Thoracic aorta (tissue), 2 donors: Measurements from ENCODE around the gene CCM2L. TPM values are rescaled to one million over a fixed set of nuclear protein-coding genes. Genes with fewer than 3 reads are reported as not detected.

ENCODE experiments used
- ATAC-seq: fragments of 150-250 bp; one replicate; pipeline ENCODE4 v1.8.0; 2017; ENCODE audit warnings: low read depth; ENCODE audit not compliant: insufficient number of reproducible peaks, low FRiP score
- DNase-seq: peaks from one replicate; pipeline ENCODE4 v3.0.0-alpha.2; 2020; ENCODE audit warnings: low spot score
- H3K27ac ChIP-seq, 2 donors: fragments of 200-600 bp; sonication (generic); 1 replicate in 1 of 2; 2 replicates in 1 of 2; pipeline ENCODE4 v1.5.1; 2016; ENCODE audit warnings: mild to moderate bottlenecking in 2 of 2, moderate library complexity in 2 of 2
- H3K27me3 ChIP-seq: fragments of 200-600 bp; sonication (generic); replicated peaks from 2 replicates; pipeline ENCODE4 v1.6.0; 2016; ENCODE audit warnings: mild to moderate bottlenecking; ENCODE audit not compliant: insufficient read depth
- H3K36me3 ChIP-seq: fragments of 200-600 bp; sonication (generic); one replicate; pipeline ENCODE4 v1.5.1; 2016
- H3K4me1 ChIP-seq, 2 donors: fragments of 200-600 bp; sonication (generic); 1 replicate in 1 of 2; 2 replicates in 1 of 2; pipeline versions ENCODE4 v1.5.1 to v1.6.0; 2016; ENCODE audit warnings: low read depth in 2 of 2, mild to moderate bottlenecking in 1 of 2; ENCODE audit not compliant: control insufficient read depth in 1 of 2
- H3K4me3 ChIP-seq: fragments of 200-600 bp; sonication (generic); 2 replicates; pipeline ENCODE4 v1.5.1; 2016; ENCODE audit warnings: mild to moderate bottlenecking
- H3K9me3 ChIP-seq: fragments of 200-600 bp; sonication (generic); 2 replicates; pipeline ENCODE4 v1.5.1; 2016
- CTCF ChIP-seq: fragments of 200-600 bp; sonication (generic); IDR thresholded peaks from one replicate; pipeline ENCODE4 v1.5.1; 2019; ENCODE audit warnings: antibody characterized with exemption
- total RNA-seq, 2 donors: library from RNA; depleted of rRNA; stranded (reverse); fragments of >200 nt; gene quantifications; one replicate each; pipeline versions ENCODE4 v1.1.0 to v1.2.3, GENCODE V29; 2016

Gene CCM2L
- total RNA-seq, result 1 to 10 TPM; 2.7 to 6.4 TPM

- Histone ChIP-seq H3K36me3 (no peaks in the 10 kb centered on the region), H3K9me3 (no peaks in the 10 kb centered on the region), H3K27ac (no peak within 1 kb of the TSS), H3K27me3 (no peaks in the 10 kb centered on the region), H3K4me3 (no peak within 1 kb of the TSS), H3K4me1 (no peaks in the 10 kb centered on the region)
- no peak for DNase-seq
- no peak for ATAC-seq
- TF ChIP-seq CTCF, result no peak
Observed at GRCh38 chr20:32010101-32010500, at the start of gene CCM2L. Gene CCM2L, plus strand, starts transcription at chr20:32010438. Its CDS starts 17 bp downstream, at chr20:32010455.

GRCh38 chr20:31962761-31963160 is 47.5 kb upstream of the CCM2L start:
- ATAC-seq (no peak), DNase-seq (no peak)
- no peak overlapping the region for H3K4me3 ChIP-seq
- H3K9me3 ChIP-seq, result no peaks in the 10 kb centered on the region
- H3K36me3 ChIP-seq, result no peaks in the 10 kb centered on the region
- H3K27ac ChIP-seq, result no peak overlapping the region
- H3K27me3 ChIP-seq, result no peaks in the 10 kb centered on the region
- TF ChIP-seq CTCF, result no peak
- no peaks in the 10 kb centered on the region for H3K4me1 ChIP-seq

GRCh38 chr20:31963889-31964288 is 46.3 kb upstream of the CCM2L start:
- TF ChIP-seq CTCF, result no peak
- ATAC-seq (no peak), DNase-seq (no peak)

GRCh38 chr20:31966991-31967655 is 43.1 kb upstream of the CCM2L start:
- H3K4me3 ChIP-seq, result no peak overlapping the region
- ATAC-seq (no peak), DNase-seq (no peak)
- TF ChIP-seq CTCF, result no peak
- no peak overlapping the region for H3K27ac ChIP-seq
- H3K36me3 ChIP-seq, result no peaks in the 10 kb centered on the region
- H3K9me3 ChIP-seq, result no peaks in the 10 kb centered on the region
- H3K27me3 ChIP-seq, result no peaks in the 10 kb centered on the region
- no peaks in the 10 kb centered on the region for H3K4me1 ChIP-seq

More at GRCh38 chr20:31963889-31964288, 46.3 kb upstream of the CCM2L start:
- Histone ChIP-seq H3K27ac (no peak overlapping the region), H3K4me3 (no peak overlapping the region), H3K36me3 (no peaks in the 10 kb centered on the region), H3K9me3 (no peaks in the 10 kb centered on the region), H3K27me3 (no peaks in the 10 kb centered on the region), H3K4me1 (no peaks in the 10 kb centered on the region)

GRCh38 chr20:31967830-31968249 is 42.4 kb upstream of the CCM2L start, which contains the start of gene XKR7:
Gene XKR7, plus strand, starts transcription at chr20:31968151. Its CDS starts 25 bp downstream, at chr20:31968176.
- Histone ChIP-seq H3K27ac (no peak within 1 kb of the TSS), H3K9me3 (no peaks in the 10 kb centered on the region), H3K4me3 (peak within 1 kb of the TSS; percentile 23), H3K4me1 (no peaks in the 10 kb centered on the region), H3K36me3 (no peaks in the 10 kb centered on the region), H3K27me3 (no peaks in the 10 kb centered on the region)
- no peak for TF ChIP-seq CTCF
- ATAC-seq, result no peak
- DNase-seq, result no peak
